Heart left ventricle (tissue), 16 donors: ENCODE results near the gene TNIK. TPM values are rescaled to one million over a fixed set of nuclear protein-coding genes. Genes with fewer than 3 reads are reported as not detected.

Experiments
- ATAC-seq, 4 donors: fragments of 200-7000 bp; cut with Tn5 transposase; one replicate each; pipeline ENCODE4 v1.9.1; 2020 to 2022; ENCODE audit warnings: moderate library complexity in 4 of 4, mild to moderate bottlenecking in 3 of 4, moderate number of reproducible peaks in 1 of 4
- DNase-seq, 5 donors: peaks; one replicate each; pipeline ENCODE4 v3.0.0-alpha.2; 2020
- H3K27ac ChIP-seq, 12 donors: fragments of 200-600 bp; sonication (generic) in 4 of 12; one replicate each; pipeline versions ENCODE4 v1.5.0 to v1.8.0; 2016 to 2022; ENCODE audit warnings: mild to moderate bottlenecking in 2 of 12
- H3K27me3 ChIP-seq, 9 donors: fragments of 200-600 bp; sonication (generic) in 2 of 9; one replicate each; pipeline versions ENCODE4 v1.5.1 to v1.8.0; 2016 to 2022; ENCODE audit warnings: mild to moderate bottlenecking in 3 of 9
- H3K36me3 ChIP-seq, 9 donors: fragments of 200-600 bp; sonication (generic) in 2 of 9; one replicate each; pipeline versions ENCODE4 v1.5.0 to v1.8.0; 2018 to 2022; ENCODE audit warnings: mild to moderate bottlenecking in 2 of 9
- H3K4me1 ChIP-seq, 12 donors: fragments of 200-600 bp; sonication (generic) in 4 of 12; one replicate each; pipeline versions ENCODE4 v1.5.0 to v1.8.0; 2016 to 2022; ENCODE audit warnings: mild to moderate bottlenecking in 3 of 12
- H3K4me3 ChIP-seq, 12 donors: fragments of 200-600 bp; sonication (generic) in 4 of 12; one replicate each; pipeline versions ENCODE4 v1.5.0 to v1.8.0; 2017 to 2022; ENCODE audit warnings: mild to moderate bottlenecking in 9 of 12, moderate library complexity in 4 of 12
- H3K9me3 ChIP-seq, 12 donors: fragments of 200-600 bp; sonication (generic) in 4 of 12; one replicate each; pipeline versions ENCODE4 v1.5.0 to v1.8.0; 2016 to 2022; ENCODE audit warnings: mild to moderate bottlenecking in 1 of 12
- CTCF ChIP-seq, 12 donors: fragments of 200-600 bp; sonication (generic) in 4 of 12; IDR thresholded peaks; one replicate each; pipeline versions ENCODE4 v1.5.0 to v1.8.0; 2018 to 2022; ENCODE audit warnings: antibody characterized with exemption in 12 of 12, mild to moderate bottlenecking in 5 of 12
- POLR2A ChIP-seq, 2 donors: fragments of 450-650 bp; IDR thresholded peaks; one replicate each; pipeline ENCODE4 v1.6.1; 2017; ENCODE audit warnings: antibody characterized with exemption in 2 of 2, mild to moderate bottlenecking in 2 of 2, moderate library complexity in 2 of 2
- WGBS, 4 donors: extraction: QIAGEN DNeasy Blood & Tissue Kit in 2 of 4; methylation state at CpG; one replicate each; pipeline versions ENCODE4 v1.1.5 to v1.1.7; 2013 to 2018; 5-methylcytosine and 5-hydroxymethylcytosine counted together
- intact Hi-C, 10 donors: fragments of 100-400 bp; cut with DNase I; formaldehyde crosslinking; loops; one replicate each; pipeline versions ENCODE4 v1.11.1 to v1.14.2; 2022
- polyA plus RNA-seq, 2 donors: library from polyadenylated mRNA; stranded (reverse); fragments of 200-250 nt; gene quantifications; one replicate each; pipeline ENCODE4 v1.2.3, GENCODE V29; 2013
- total RNA-seq, 9 donors: library from RNA; depleted of rRNA in 2 of 9; stranded (reverse); fragments of >200 nt in 2 of 9; fragmentation: NEBNext Ultra II Directional in 3 of 9; extraction: Animal tissue kit (Norgen Biotek cat#: 25700) in 3 of 9; gene quantifications; one replicate each; pipeline versions ENCODE4 v1.1.0 to v1.2.4, GENCODE V29; 2016 to 2023
- donor health status: ischemic (EF 13 %, LVEDD 7.1; RV severe dilation, severe dysfunction).
- donor health status: healthy with polysubstance abuse.
- donor health status: DM: no; HTN: yes; CAD: no.
- donor health status: DM: no; HTN: no; CAD: no.
- donor health status: ischemic (EF 25% LVEDD 6.9; RV normal size, moderate dysfunction).
- donor health status: ischemic (EF 25% LVEDD 5.7; RV mildly dilated, moderate dysfunction).
- donor health status: healthy.
- donor health status: DM: yes; HTN: yes; CAD: no.
- donor health status: ischemic (EF 35%, LVEDD 5.7; RV mildly dilated, moderate dysfunction).
- donor health status: nonischemic (EF 11% LVEDD 7.7; RV severe dilation, severe dysfunction).
- donor health status: DM: yes; HTN: yes; CAD: no.
- donor health status: PGD.
- donor health status: ischemic (EF 29% LVEDD 5.4; RV normal size, mild dysfunction).
- donor health status: nonischemic (EF 23%, LVEDD 6.1; RV moderate dilation, normal function).

TNIK gene
- total and polyA plus RNA-seq, 11 donors, result 12.3 to 51.6 (median 32.4) TPM

DNA sequence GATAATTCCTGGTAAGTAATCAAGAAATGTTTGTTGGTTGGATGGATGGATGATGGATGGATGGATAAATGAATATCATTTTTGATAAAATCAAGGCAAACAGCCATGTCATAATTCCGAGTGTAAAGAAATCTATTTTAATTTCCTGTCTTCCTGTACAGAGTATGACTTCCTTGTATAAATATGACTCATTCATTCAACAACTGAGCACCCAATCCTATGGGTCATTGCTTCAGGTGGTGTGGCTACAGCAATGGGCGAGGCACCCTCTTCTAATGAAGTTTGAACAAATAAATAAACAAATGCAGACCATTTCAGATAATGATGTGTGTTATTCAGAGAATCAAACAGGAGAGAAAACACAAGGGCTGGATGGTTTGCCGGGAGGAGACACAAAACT, 198.7 kb downstream of the TNIK start:
- intact Hi-C loops, result no loop called here

DNA sequence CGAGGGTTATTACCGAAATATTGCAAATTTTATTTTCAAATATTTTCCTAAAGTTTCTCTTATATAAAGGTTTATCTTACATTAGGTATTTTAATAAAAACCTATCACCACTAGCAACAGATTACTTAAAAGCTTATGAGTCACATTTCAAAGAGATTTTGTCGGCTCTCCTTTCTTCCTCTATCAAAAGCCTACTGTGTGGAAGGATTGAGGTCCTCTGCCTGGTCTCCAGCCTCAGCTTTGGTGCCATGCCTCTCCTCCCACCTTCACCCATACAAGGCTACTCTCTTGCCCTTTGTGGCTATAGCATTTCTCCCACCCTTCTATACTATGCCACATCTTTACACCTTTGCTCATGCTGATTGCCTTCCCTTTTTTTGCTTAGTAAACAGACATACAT, 199.3 kb downstream of the TNIK start:
- no peaks in the 10 kb centered on the region for H3K9me3 ChIP-seq
- H3K4me3 ChIP-seq, result no peak overlapping the region
- H3K27ac ChIP-seq, result no peak overlapping the region
- WGBS, 4 donors, result 83 to 92% (median 87%) methylated on average over 3 of the region's 3 CpGs
- no peak for TF ChIP-seq POLR2A (IDR thresholded peaks at IDR 0.05)
- no peak for TF ChIP-seq CTCF (IDR thresholded peaks at IDR 0.05)
- peaks cover 0 to 46% (median 22%) of the 10 kb centered on the region in 12 donors for H3K4me1 ChIP-seq
- no peak for ATAC-seq
- H3K27me3 ChIP-seq, result no peaks in the 10 kb centered on the region
- intact Hi-C loops, result no loop called here
- no peaks in the 10 kb centered on the region for H3K36me3 ChIP-seq
- DNase-seq, result no peak

More for the DNA sequence above, 198.7 kb downstream of the TNIK start:
- H3K36me3 ChIP-seq, result no peaks in the 10 kb centered on the region
- no peak for ATAC-seq
- H3K4me3 ChIP-seq, result no peak overlapping the region
- H3K27ac ChIP-seq, result no peak overlapping the region
- H3K27me3 ChIP-seq, result no peaks in the 10 kb centered on the region
- H3K9me3 ChIP-seq, result no peaks in the 10 kb centered on the region
- TF ChIP-seq CTCF (IDR thresholded peaks at IDR 0.05), result no peak
- TF ChIP-seq POLR2A (IDR thresholded peaks at IDR 0.05), result no peak
- 74 to 87% (median 77%) methylated on average over 3 of the region's 3 CpGs for WGBS, 4 donors
- H3K4me1 ChIP-seq, result peaks cover 0 to 48% (median 28%) of the 10 kb centered on the region in 12 donors
- no peak for DNase-seq

- no peak overlapping the region for H3K4me3 ChIP-seq
- H3K9me3 ChIP-seq, result no peaks in the 10 kb centered on the region
- H3K36me3 ChIP-seq, result no peaks in the 10 kb centered on the region
- H3K4me1 ChIP-seq, result peaks cover 0 to 42% (median 19%) of the 10 kb centered on the region in 12 donors
- H3K27me3 ChIP-seq, result no peaks in the 10 kb centered on the region
- no peak overlapping the region for H3K27ac ChIP-seq
- intact Hi-C loops, result no loop called here
- DNase-seq (no peak), ATAC-seq (no peak)
- 91 to 96% (median 96%) methylated on average over 1 of the region's 1 CpG for whole genome bisulfite sequencing, 4 donors
- TF ChIP-seq POLR2A (IDR thresholded peaks at IDR 0.05), result no peak
- no peak for TF ChIP-seq CTCF (IDR thresholded peaks at IDR 0.05)
These were observed 199.7 kb downstream of the TNIK start for GRCh38 chr3:171260466-171260865.

DNA sequence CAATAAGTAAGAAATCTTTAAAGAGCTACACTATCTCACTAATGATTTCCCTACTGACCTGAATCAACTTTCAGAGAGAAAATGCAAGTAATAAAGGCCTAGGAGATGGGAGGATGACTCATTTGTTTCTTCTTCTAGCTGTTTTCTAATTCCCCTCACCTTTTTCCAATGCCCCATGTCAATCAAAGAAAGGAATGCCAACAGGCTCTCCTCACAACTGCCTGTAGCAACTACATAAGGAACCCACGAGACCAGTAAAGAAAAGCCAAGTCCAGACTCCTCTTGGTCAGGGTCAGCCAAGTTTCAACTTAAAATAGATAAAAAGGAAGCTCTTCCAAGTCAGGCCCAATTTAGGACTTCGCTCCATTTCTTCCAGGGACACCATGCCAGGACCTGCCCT, 201.9 kb downstream of the TNIK start:
- TF ChIP-seq CTCF (IDR thresholded peaks at IDR 0.05), result no peak
- no peak for TF ChIP-seq POLR2A (IDR thresholded peaks at IDR 0.05)
- peak; percentile 57 to 84 (median 79) for ATAC-seq
- H3K27me3 ChIP-seq, result no peaks in the 10 kb centered on the region
- H3K36me3 ChIP-seq, result no peaks in the 10 kb centered on the region
- no peaks in the 10 kb centered on the region for H3K9me3 ChIP-seq
- H3K4me3 ChIP-seq, result no peak overlapping the region
- 16 to 23% (median 20%) methylated on average over 2 of the region's 2 CpGs for WGBS, 4 donors
- peaks cover 0 to 53% (median 18%) of the 10 kb centered on the region in 12 donors for H3K4me1 ChIP-seq
- intact Hi-C loops, result loop anchor here in 1 of 10 donors (10.0 kb wide), 1 partner anchor 54 kb away; no protein-coding TSS in a partner anchor
- DNase-seq, result peak in 1 of 5 donors; percentile 9
- H3K27ac ChIP-seq, result peak overlapping the region in 10 of 12 donors; percentile 9 to 83 (median 51)
